ENCODE data around the gene GPRC5A. TPM values are rescaled to one million over a fixed set of nuclear protein-coding genes. Genes with fewer than 3 reads are reported as not detected.
"Not testable (repeated sequence)": the region's sequence is repeated elsewhere in the genome, so short reads cannot be mapped to it uniquely, and the experiment has no call there.

GPRC5A gene
- total RNA-seq, 4 donors from 2014 or later = 2.1 to 12.3 (median 4.3) TPM

GRCh38 chr12:12872934-12873275 is 18.5 kb upstream of the GPRC5A start:
- WGBS, 2 donors = 93 to 95% methylated on average over 2 of the region's 2 CpGs
- no peaks in the 10 kb centered on the region for H3K36me3 ChIP-seq
- no peaks in the 10 kb centered on the region for H3K4me1 ChIP-seq
- no peaks in the 10 kb centered on the region for H3K9me3 ChIP-seq
- no peak overlapping the region for H3K4me3 ChIP-seq
- H3K27ac ChIP-seq = no peak overlapping the region
- H3K27me3 ChIP-seq = no peaks in the 10 kb centered on the region
- no peak for TF ChIP-seq CTCF (IDR thresholded peaks at IDR 0.05)
- no peak for TF ChIP-seq EP300 (IDR thresholded peaks at IDR 0.05)
- TF ChIP-seq POLR2A (IDR thresholded peaks at IDR 0.05) = no peak
- no peak for DNase-seq (ENCODE audit: low spot score in 2 of 2)

GRCh38 chr12:12874029-12874428 is 17.3 kb upstream of the GPRC5A start:
- 86 to 87% methylated on average over 1 of the region's 1 CpG for WGBS, 2 donors

GRCh38 chr12:12875301-12875700 is 16.1 kb upstream of the GPRC5A start:
- not testable (repeated sequence) for H3K9me3 ChIP-seq; H3K27me3 ChIP-seq; H3K36me3 ChIP-seq; H3K4me3 ChIP-seq; H3K4me1 ChIP-seq; DNase-seq (ENCODE audit: low spot score in 2 of 2); H3K27ac ChIP-seq
- WGBS, 2 donors = 97 to 99% methylated on average over 10 of the region's 10 CpGs

More at GRCh38 chr12:12874029-12874428, 17.3 kb upstream of the GPRC5A start:
- Histone ChIP-seq H3K27ac (no peak overlapping the region), H3K9me3 (no peaks in the 10 kb centered on the region), H3K4me1 (no peaks in the 10 kb centered on the region), H3K27me3 (no peaks in the 10 kb centered on the region), H3K4me3 (no peak overlapping the region), H3K36me3 (no peaks in the 10 kb centered on the region)
- no peak for TF ChIP-seq CTCF (IDR thresholded peaks at IDR 0.05)
- TF ChIP-seq EP300 (IDR thresholded peaks at IDR 0.05) = no peak
- no peak for TF ChIP-seq POLR2A (IDR thresholded peaks at IDR 0.05)
- no peak for DNase-seq (ENCODE audit: low spot score in 2 of 2)

GRCh38 chr12:12877153-12877768 is 14.1 kb upstream of the GPRC5A start:
- no peak for TF ChIP-seq POLR2A (IDR thresholded peaks at IDR 0.05)
- H3K4me1 ChIP-seq = no peaks in the 10 kb centered on the region
- no peak overlapping the region for H3K27ac ChIP-seq
- H3K4me3 ChIP-seq = no peak overlapping the region
- 71 to 83% methylated on average over 5 of the region's 5 CpGs for WGBS, 2 donors
- H3K9me3 ChIP-seq = no peaks in the 10 kb centered on the region
- no peaks in the 10 kb centered on the region for H3K36me3 ChIP-seq
- no peaks in the 10 kb centered on the region for H3K27me3 ChIP-seq
- DNase-seq (ENCODE audit: low spot score in 2 of 2) = no peak

- 49 to 64% methylated on average over 9 of the region's 9 CpGs for WGBS, 2 donors
- no peak overlapping the region for H3K27ac ChIP-seq
- no peak for DNase-seq (ENCODE audit: low spot score in 2 of 2)
- H3K4me3 ChIP-seq = no peak overlapping the region
- H3K27me3 ChIP-seq = no peaks in the 10 kb centered on the region
- H3K4me1 ChIP-seq = no peaks in the 10 kb centered on the region
- H3K36me3 ChIP-seq = no peaks in the 10 kb centered on the region
- no peaks in the 10 kb centered on the region for H3K9me3 ChIP-seq
- TF ChIP-seq CTCF (IDR thresholded peaks at IDR 0.05) (no peak), EP300 (IDR thresholded peaks at IDR 0.05) (no peak), POLR2A (IDR thresholded peaks at IDR 0.05) (no peak)
These were observed 13.4 kb upstream of the GPRC5A start for GRCh38 chr12:12877781-12878455.

- 73 to 82% methylated on average over 6 of the region's 6 CpGs for WGBS, 2 donors
- H3K36me3 ChIP-seq = no peaks in the 10 kb centered on the region
- H3K27ac ChIP-seq = no peak overlapping the region
- peaks cover 0 to 3% (median 0%) of the 10 kb centered on the region in 4 donors for H3K4me1 ChIP-seq
- no peaks in the 10 kb centered on the region for H3K27me3 ChIP-seq
- no peak overlapping the region for H3K4me3 ChIP-seq
- no peak for DNase-seq (ENCODE audit: low spot score in 2 of 2)
- TF ChIP-seq POLR2A (IDR thresholded peaks at IDR 0.05) = no peak
- TF ChIP-seq EP300 (IDR thresholded peaks at IDR 0.05) = no peak
- TF ChIP-seq CTCF (IDR thresholded peaks at IDR 0.05) = no peak
- no peaks in the 10 kb centered on the region for H3K9me3 ChIP-seq
These were observed 10.8 kb upstream of the GPRC5A start for GRCh38 chr12:12880537-12880936.

Data from tibial nerve (tissue), 4 donors.